H1 (cell line): ENCODE measurements around the gene FBXO11. TPM values are rescaled to one million over a fixed set of nuclear protein-coding genes. Genes with fewer than 3 reads are reported as not detected.

ENCODE experiments used
- ASH2L ChIP-seq: fragments of 200-600, 300-600 bp; sonication (generic); IDR thresholded peaks from one replicate; pipeline ENCODE4 v1.7.1; 2017; ENCODE audit warnings: low read length
- CBX8 ChIP-seq: fragments of 300-800, 300-1000 bp; sonication (generic); IDR thresholded peaks from 2 replicates; pipeline ENCODE4 v1.7.1; 2016; ENCODE audit warnings: low read depth, low read length, borderline replicate concordance
- EGR1 ChIP-seq: IDR thresholded peaks from 2 replicates; pipeline ENCODE4 v1.6.1; 2011; ENCODE audit warnings: low read depth, low read length, borderline replicate concordance
- PHF8 ChIP-seq: fragments of 200-600 bp; sonication (generic); conservative IDR thresholded peaks from 2 replicates; pipeline ENCODE4 v1.7.1; 2012; ENCODE audit warnings: low read depth, mild to moderate bottlenecking, inconsistent platforms, low read length, moderate library complexity
- TEAD4 ChIP-seq: IDR thresholded peaks from 2 replicates; pipeline ENCODE4 v1.6.1; 2012; ENCODE audit warnings: low read depth, low read length, inconsistent platforms, mixed read lengths
- polyA plus RNA-seq, 7 experiments: library from polyadenylated mRNA; depleted of rRNA in 3 of 7; stranded (reverse) in 5 of 7; unstranded in 2 of 7; fragments of >200 nt in 5 of 7; fragments of 200-250 nt in 2 of 7; gene quantifications; 1 replicate in 5 of 7; 2 replicates in 1 of 7; 4 replicates in 1 of 7; pipeline versions ENCODE4 v1.2.1 to v1.2.3, GENCODE V29; 2011 to 2013; ENCODE audit warnings: missing spikeins in 2 of 7, mixed read lengths in 2 of 7
- total RNA-seq: library from RNA; stranded (reverse); fragmentation: NEBNext Ultra II Directional; extraction: Animal tissue kit (Norgen Biotek cat#: 25700); gene quantifications from 2 replicates; pipeline ENCODE4 v1.2.1, GENCODE V29; 2021
- TF ChIP-seq, protein P1 (sequence below): fragments of 300-600 bp; sonication (generic); IDR thresholded peaks from 2 replicates; pipeline ENCODE4 v1.7.1; 2012; ENCODE audit warnings: low read length, moderate library complexity, mild to moderate bottlenecking, inconsistent platforms; ENCODE audit not compliant: insufficient replicate concordance
- TF ChIP-seq, protein P2 (sequence below): IDR thresholded peaks from 2 replicates; pipeline ENCODE4 v1.6.1; 2012; ENCODE audit warnings: inconsistent platforms

Gene FBXO11
- total and polyA plus RNA-seq, 2 of the 8 experiments (the other 6 are each of a cell fraction or from before 2014, with no cell fraction given), result 21.7 to 57.3 TPM

DNA sequence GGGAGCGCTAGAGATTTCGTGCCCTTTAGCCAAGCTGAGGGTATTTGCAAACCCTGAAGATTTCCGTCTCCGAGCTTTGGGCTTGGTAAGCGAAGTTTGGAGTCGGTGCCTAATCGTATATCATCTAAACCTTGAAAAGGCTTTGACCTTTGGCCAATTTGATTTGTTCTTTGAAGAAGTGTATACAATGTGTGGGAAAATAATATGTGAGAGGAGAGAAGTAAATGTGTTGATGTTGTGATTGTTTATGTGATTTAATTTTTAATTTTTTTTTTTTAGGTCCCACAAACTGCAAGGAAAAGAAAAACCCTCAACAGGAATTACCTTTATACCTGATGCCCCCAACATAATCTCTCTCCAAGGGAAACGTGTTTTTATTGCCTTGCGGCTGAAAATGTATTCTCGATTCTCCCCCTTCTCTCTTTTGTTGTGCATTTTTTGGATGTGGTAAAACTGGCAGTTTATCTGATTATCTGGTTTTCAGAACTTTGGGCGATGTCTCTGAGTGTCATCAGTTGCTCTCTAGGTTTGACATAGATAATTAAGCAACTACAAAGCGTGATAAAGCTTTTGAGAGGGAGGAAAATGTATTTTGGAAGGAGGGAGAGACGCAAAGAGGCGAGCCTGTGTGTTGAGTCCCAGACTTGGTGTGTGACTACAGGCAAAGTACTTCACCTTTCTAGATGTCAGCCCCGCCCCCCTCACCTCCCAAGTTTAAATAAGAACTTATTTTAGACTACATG is 912 bp upstream of the FBXO11 start (continued):
- TF ChIP-seq, protein P1, sequence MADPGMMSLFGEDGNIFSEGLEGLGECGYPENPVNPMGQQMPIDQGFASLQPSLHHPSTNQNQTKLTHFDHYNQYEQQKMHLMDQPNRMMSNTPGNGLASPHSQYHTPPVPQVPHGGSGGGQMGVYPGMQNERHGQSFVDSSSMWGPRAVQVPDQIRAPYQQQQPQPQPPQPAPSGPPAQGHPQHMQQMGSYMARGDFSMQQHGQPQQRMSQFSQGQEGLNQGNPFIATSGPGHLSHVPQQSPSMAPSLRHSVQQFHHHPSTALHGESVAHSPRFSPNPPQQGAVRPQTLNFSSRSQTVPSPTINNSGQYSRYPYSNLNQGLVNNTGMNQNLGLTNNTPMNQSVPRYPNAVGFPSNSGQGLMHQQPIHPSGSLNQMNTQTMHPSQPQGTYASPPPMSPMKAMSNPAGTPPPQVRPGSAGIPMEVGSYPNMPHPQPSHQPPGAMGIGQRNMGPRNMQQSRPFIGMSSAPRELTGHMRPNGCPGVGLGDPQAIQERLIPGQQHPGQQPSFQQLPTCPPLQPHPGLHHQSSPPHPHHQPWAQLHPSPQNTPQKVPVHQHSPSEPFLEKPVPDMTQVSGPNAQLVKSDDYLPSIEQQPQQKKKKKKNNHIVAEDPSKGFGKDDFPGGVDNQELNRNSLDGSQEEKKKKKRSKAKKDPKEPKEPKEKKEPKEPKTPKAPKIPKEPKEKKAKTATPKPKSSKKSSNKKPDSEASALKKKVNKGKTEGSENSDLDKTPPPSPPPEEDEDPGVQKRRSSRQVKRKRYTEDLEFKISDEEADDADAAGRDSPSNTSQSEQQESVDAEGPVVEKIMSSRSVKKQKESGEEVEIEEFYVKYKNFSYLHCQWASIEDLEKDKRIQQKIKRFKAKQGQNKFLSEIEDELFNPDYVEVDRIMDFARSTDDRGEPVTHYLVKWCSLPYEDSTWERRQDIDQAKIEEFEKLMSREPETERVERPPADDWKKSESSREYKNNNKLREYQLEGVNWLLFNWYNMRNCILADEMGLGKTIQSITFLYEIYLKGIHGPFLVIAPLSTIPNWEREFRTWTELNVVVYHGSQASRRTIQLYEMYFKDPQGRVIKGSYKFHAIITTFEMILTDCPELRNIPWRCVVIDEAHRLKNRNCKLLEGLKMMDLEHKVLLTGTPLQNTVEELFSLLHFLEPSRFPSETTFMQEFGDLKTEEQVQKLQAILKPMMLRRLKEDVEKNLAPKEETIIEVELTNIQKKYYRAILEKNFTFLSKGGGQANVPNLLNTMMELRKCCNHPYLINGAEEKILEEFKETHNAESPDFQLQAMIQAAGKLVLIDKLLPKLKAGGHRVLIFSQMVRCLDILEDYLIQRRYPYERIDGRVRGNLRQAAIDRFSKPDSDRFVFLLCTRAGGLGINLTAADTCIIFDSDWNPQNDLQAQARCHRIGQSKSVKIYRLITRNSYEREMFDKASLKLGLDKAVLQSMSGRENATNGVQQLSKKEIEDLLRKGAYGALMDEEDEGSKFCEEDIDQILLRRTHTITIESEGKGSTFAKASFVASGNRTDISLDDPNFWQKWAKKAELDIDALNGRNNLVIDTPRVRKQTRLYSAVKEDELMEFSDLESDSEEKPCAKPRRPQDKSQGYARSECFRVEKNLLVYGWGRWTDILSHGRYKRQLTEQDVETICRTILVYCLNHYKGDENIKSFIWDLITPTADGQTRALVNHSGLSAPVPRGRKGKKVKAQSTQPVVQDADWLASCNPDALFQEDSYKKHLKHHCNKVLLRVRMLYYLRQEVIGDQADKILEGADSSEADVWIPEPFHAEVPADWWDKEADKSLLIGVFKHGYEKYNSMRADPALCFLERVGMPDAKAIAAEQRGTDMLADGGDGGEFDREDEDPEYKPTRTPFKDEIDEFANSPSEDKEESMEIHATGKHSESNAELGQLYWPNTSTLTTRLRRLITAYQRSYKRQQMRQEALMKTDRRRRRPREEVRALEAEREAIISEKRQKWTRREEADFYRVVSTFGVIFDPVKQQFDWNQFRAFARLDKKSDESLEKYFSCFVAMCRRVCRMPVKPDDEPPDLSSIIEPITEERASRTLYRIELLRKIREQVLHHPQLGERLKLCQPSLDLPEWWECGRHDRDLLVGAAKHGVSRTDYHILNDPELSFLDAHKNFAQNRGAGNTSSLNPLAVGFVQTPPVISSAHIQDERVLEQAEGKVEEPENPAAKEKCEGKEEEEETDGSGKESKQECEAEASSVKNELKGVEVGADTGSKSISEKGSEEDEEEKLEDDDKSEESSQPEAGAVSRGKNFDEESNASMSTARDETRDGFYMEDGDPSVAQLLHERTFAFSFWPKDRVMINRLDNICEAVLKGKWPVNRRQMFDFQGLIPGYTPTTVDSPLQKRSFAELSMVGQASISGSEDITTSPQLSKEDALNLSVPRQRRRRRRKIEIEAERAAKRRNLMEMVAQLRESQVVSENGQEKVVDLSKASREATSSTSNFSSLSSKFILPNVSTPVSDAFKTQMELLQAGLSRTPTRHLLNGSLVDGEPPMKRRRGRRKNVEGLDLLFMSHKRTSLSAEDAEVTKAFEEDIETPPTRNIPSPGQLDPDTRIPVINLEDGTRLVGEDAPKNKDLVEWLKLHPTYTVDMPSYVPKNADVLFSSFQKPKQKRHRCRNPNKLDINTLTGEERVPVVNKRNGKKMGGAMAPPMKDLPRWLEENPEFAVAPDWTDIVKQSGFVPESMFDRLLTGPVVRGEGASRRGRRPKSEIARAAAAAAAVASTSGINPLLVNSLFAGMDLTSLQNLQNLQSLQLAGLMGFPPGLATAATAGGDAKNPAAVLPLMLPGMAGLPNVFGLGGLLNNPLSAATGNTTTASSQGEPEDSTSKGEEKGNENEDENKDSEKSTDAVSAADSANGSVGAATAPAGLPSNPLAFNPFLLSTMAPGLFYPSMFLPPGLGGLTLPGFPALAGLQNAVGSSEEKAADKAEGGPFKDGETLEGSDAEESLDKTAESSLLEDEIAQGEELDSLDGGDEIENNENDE, result no peak
- no peak for TF ChIP-seq ASH2L
- no peak for TF ChIP-seq EGR1
- TF ChIP-seq, protein P2, sequence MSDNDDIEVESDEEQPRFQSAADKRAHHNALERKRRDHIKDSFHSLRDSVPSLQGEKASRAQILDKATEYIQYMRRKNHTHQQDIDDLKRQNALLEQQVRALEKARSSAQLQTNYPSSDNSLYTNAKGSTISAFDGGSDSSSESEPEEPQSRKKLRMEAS, result no peak
- TF ChIP-seq CBX8, result no peak
- no peak for TF ChIP-seq TEAD4
- TF ChIP-seq PHF8, result peak; percentile 6; the same call in 1 of the 2 replicates
